SK-N-SH treated with all-trans-retinoic acid at 6 μM for 48 hours (cell line): ENCODE results near the gene S100A8.

Experiments used
- ATAC-seq: fragments of 200-7000 bp; cut with Tn5 transposase; 3 replicates; pipeline ENCODE4 v1.9.1; 2020; ENCODE audit warnings: mild to moderate bottlenecking, moderate library complexity
- ARNTL ChIP-seq: fragments of 450-650 bp; formaldehyde crosslinking; IDR thresholded peaks from 2 replicates; pipeline ENCODE4 v1.5.0; 2020; ENCODE audit warnings: low read depth, mild to moderate bottlenecking, moderate library complexity, borderline replicate concordance
- CREB5 ChIP-seq: fragments of 250-450 bp; sonication (Bioruptor Pico); IDR thresholded peaks from 2 replicates; pipeline ENCODE4 v1.5.1; 2020; ENCODE audit warnings: low read depth, mild to moderate bottlenecking, moderate library complexity
- CSRNP3 ChIP-seq: fragments of 250-450 bp; sonication (Bioruptor Pico); IDR thresholded peaks from 2 replicates; pipeline ENCODE4 v1.5.1; 2021; ENCODE audit warnings: mild to moderate bottlenecking, moderate library complexity
- ESRRG ChIP-seq: fragments of 250-450 bp; sonication (Bioruptor Pico); IDR thresholded peaks from 2 replicates; pipeline ENCODE4 v1.6.1; 2021; ENCODE audit warnings: mild to moderate bottlenecking
- GLIS3 ChIP-seq: fragments of 250-450 bp; sonication (Bioruptor Pico); IDR thresholded peaks from 2 replicates; pipeline ENCODE4 v1.5.0; 2020; ENCODE audit warnings: mild to moderate bottlenecking, moderate library complexity
- OSR1 ChIP-seq: fragments of 250-450 bp; sonication (Bioruptor Pico); IDR thresholded peaks from 2 replicates; pipeline ENCODE4 v1.8.0; 2022; ENCODE audit warnings: moderate library complexity, mild to moderate bottlenecking, inconsistent platforms
- PATZ1 ChIP-seq: fragments of 250-450 bp; sonication (Bioruptor Pico); IDR thresholded peaks from 2 replicates; pipeline ENCODE4 v1.8.0; 2020; ENCODE audit warnings: mild to moderate bottlenecking, moderate library complexity, borderline replicate concordance
- POU6F1 ChIP-seq: fragments of 250-450 bp; sonication (Bioruptor Pico); IDR thresholded peaks from 2 replicates; pipeline ENCODE4 v1.8.0; 2021; ENCODE audit warnings: low read depth, mild to moderate bottlenecking, moderate library complexity, borderline replicate concordance
- PPARA ChIP-seq: fragments of 250-450 bp; sonication (Bioruptor Pico); IDR thresholded peaks from 2 replicates; pipeline ENCODE4 v1.5.0; 2020; ENCODE audit warnings: mild to moderate bottlenecking, borderline replicate concordance
- RARB ChIP-seq: fragments of 250-450 bp; sonication (Bioruptor Pico); IDR thresholded peaks from 2 replicates; pipeline ENCODE4 v1.8.0; 2021; ENCODE audit warnings: mild to moderate bottlenecking, moderate library complexity
- SNAI2 ChIP-seq: fragments of 250-450 bp; sonication (Bioruptor Pico); IDR thresholded peaks from 2 replicates; pipeline ENCODE4 v1.5.0; 2020; ENCODE audit warnings: mild to moderate bottlenecking, moderate library complexity
- TCF4 ChIP-seq: fragments of 250-450 bp; sonication (Bioruptor Pico); IDR thresholded peaks from 2 replicates; pipeline ENCODE4 v1.8.0; 2021; ENCODE audit warnings: mild to moderate bottlenecking, moderate library complexity, borderline replicate concordance
- TOX ChIP-seq: fragments of 250-450 bp; sonication (Bioruptor Pico); IDR thresholded peaks from 2 replicates; pipeline ENCODE4 v1.8.0; 2021; ENCODE audit warnings: mild to moderate bottlenecking, moderate library complexity, borderline replicate concordance
- TSHZ2 ChIP-seq: fragments of 250-450 bp; sonication (Bioruptor Pico); IDR thresholded peaks from 2 replicates; pipeline ENCODE4 v1.5.0; 2020; ENCODE audit warnings: mild to moderate bottlenecking, moderate library complexity
- ZC3H10 ChIP-seq: fragments of 250-450 bp; sonication (Bioruptor Pico); IDR thresholded peaks from 2 replicates; pipeline ENCODE4 v1.5.1; 2021; ENCODE audit warnings: mild to moderate bottlenecking, moderate library complexity
- ZFP3 ChIP-seq: fragments of 250-450 bp; sonication (Bioruptor Pico); IDR thresholded peaks from 2 replicates; pipeline ENCODE4 v1.5.0; 2020; ENCODE audit warnings: mild to moderate bottlenecking, moderate library complexity
- ZNF565 ChIP-seq: fragments of 450-650 bp; formaldehyde crosslinking; conservative IDR thresholded peaks from 2 replicates; pipeline ENCODE4 v1.5.0; 2020; ENCODE audit warnings: low read depth, mild to moderate bottlenecking, moderate library complexity
- ZNF70 ChIP-seq: fragments of 450-650 bp; formaldehyde crosslinking; IDR thresholded peaks from 2 replicates; pipeline ENCODE4 v1.5.0; 2020; ENCODE audit warnings: mild to moderate bottlenecking, moderate library complexity
- ZNF8 ChIP-seq: fragments of 450-650 bp; formaldehyde crosslinking; IDR thresholded peaks from 2 replicates; pipeline ENCODE4 v1.5.0; 2020; ENCODE audit warnings: mild to moderate bottlenecking, moderate library complexity

S100A8 gene

GRCh38 chr1:153371231-153371630, 19.6 kb downstream of the S100A8 start (continued):
- no peak for TF ChIP-seq CREB5 (CRISPR knock-in tag)
- no peak for TF ChIP-seq OSR1 (CRISPR knock-in tag)
- TF ChIP-seq ZNF565 (CRISPR knock-in tag) = no peak
- no peak for TF ChIP-seq ZC3H10 (CRISPR knock-in tag)

GRCh38 chr1:153370146-153370545, 20.7 kb downstream of the S100A8 start:
- TF ChIP-seq PATZ1 (no peak), SNAI2 (no peak), ZNF8 (CRISPR knock-in tag) (no peak), POU6F1 (CRISPR knock-in tag) (no peak), RARB (CRISPR knock-in tag) (no peak), CSRNP3 (CRISPR knock-in tag) (no peak), CREB5 (CRISPR knock-in tag) (no peak), TCF4 (CRISPR knock-in tag) (no peak), GLIS3 (CRISPR knock-in tag) (no peak), ARNTL (CRISPR knock-in tag) (no peak)
- ATAC-seq = no peak

GRCh38 chr1:153368495-153368894, 22.4 kb downstream of the S100A8 start:
- TF ChIP-seq CSRNP3 (CRISPR knock-in tag) = no peak
- TF ChIP-seq TOX = no peak
- TF ChIP-seq GLIS3 (CRISPR knock-in tag) = no peak
- TF ChIP-seq PPARA = no peak
- no peak for TF ChIP-seq ZFP3 (CRISPR knock-in tag)
- TF ChIP-seq ZC3H10 (CRISPR knock-in tag) = no peak
- TF ChIP-seq TSHZ2 (CRISPR knock-in tag) = no peak
- no peak for TF ChIP-seq ZNF70 (CRISPR knock-in tag)
- TF ChIP-seq POU6F1 (CRISPR knock-in tag) = no peak
- TF ChIP-seq PATZ1 = no peak
- TF ChIP-seq ESRRG (CRISPR knock-in tag) = no peak
- TF ChIP-seq RARB (CRISPR knock-in tag) = no peak
- TF ChIP-seq TCF4 (CRISPR knock-in tag) = no peak
- no peak for TF ChIP-seq ZNF8 (CRISPR knock-in tag)
- ATAC-seq = no peak
